Upper lobe of right lung (tissue), 1 donor: ENCODE results near the gene CELF4. TPM values are rescaled to one million over a fixed set of nuclear protein-coding genes. Genes with fewer than 3 reads are reported as not detected.
"Not testable (repeated sequence)": the region's sequence is repeated elsewhere in the genome, so short reads cannot be mapped to it uniquely, and the experiment has no call there.

Source experiments
- ATAC-seq: fragments of 200-7000 bp; cut with Tn5 transposase; one replicate; pipeline ENCODE4 v1.9.1; 2020; ENCODE audit warnings: mild to moderate bottlenecking, moderate library complexity
- DNase-seq: peaks from one replicate; pipeline ENCODE4 v3.0.0-alpha.2; 2020
- H3K27ac ChIP-seq: fragments of 200-600 bp; one replicate; pipeline ENCODE4 v1.8.0; 2022
- H3K27me3 ChIP-seq: fragments of 200-600 bp; one replicate; pipeline ENCODE4 v1.8.0; 2022; ENCODE audit warnings: mild to moderate bottlenecking
- H3K36me3 ChIP-seq: fragments of 200-600 bp; one replicate; pipeline ENCODE4 v1.8.0; 2022
- H3K4me1 ChIP-seq: fragments of 200-600 bp; one replicate; pipeline ENCODE4 v1.8.0; 2022
- H3K4me3 ChIP-seq: fragments of 200-600 bp; one replicate; pipeline ENCODE4 v1.8.0; 2022; ENCODE audit warnings: mild to moderate bottlenecking
- H3K9me3 ChIP-seq: fragments of 200-600 bp; one replicate; pipeline ENCODE4 v1.8.0; 2022
- CTCF ChIP-seq: fragments of 200-600 bp; IDR thresholded peaks from one replicate; pipeline ENCODE4 v1.8.0; 2022; ENCODE audit warnings: antibody characterized with exemption
- intact Hi-C: fragments of 100-400 bp; cut with DNase I; formaldehyde crosslinking; loops from one replicate; pipeline ENCODE4 v1.11.0; 2022
- total RNA-seq: library from RNA; stranded (reverse); fragmentation: NEBNext Ultra II Directional; extraction: Animal tissue kit (Norgen Biotek cat#: 25700); gene quantifications from one replicate; pipeline ENCODE4 v1.2.1, GENCODE V29; 2021
- donor health status: DM: no; HTN: yes; CAD: no; lungs with severe emphysema.

CELF4 gene
- total RNA-seq, 1 donor from 2014 or later = 1.2 TPM

GRCh38 chr18:37467002-37467662 is 98.5 kb downstream of the CELF4 start:
- Histone ChIP-seq H3K4me3 (no peak overlapping the region), H3K9me3 (no peaks in the 10 kb centered on the region), H3K27ac (no peak overlapping the region), H3K4me1 (no peaks in the 10 kb centered on the region), H3K36me3 (no peaks in the 10 kb centered on the region), H3K27me3 (no peaks in the 10 kb centered on the region)
- ATAC-seq (no peak), DNase-seq (no peak)
- no peak for TF ChIP-seq CTCF
- intact Hi-C loops = no loop called here

- Histone ChIP-seq H3K4me3 (no peak overlapping the region), H3K9me3 (no peaks in the 10 kb centered on the region), H3K27me3 (no peaks in the 10 kb centered on the region), H3K27ac (no peak overlapping the region), H3K4me1 (no peaks in the 10 kb centered on the region), H3K36me3 (no peaks in the 10 kb centered on the region)
- TF ChIP-seq CTCF = no peak
- DNase-seq (no peak), ATAC-seq (peak; percentile 22)
- intact Hi-C loops = no loop called here
These were observed 99.6 kb downstream of the CELF4 start for GRCh38 chr18:37465958-37466357.

GRCh38 chr18:37464257-37464656 is 101.3 kb downstream of the CELF4 start:
- H3K27me3 ChIP-seq = no peaks in the 10 kb centered on the region
- TF ChIP-seq CTCF = no peak
- no peaks in the 10 kb centered on the region for H3K4me1 ChIP-seq
- intact Hi-C loops = no loop called here
- no peaks in the 10 kb centered on the region for H3K36me3 ChIP-seq
- DNase-seq (no peak), ATAC-seq (no peak)
- no peak overlapping the region for H3K27ac ChIP-seq
- no peaks in the 10 kb centered on the region for H3K9me3 ChIP-seq
- H3K4me3 ChIP-seq = no peak overlapping the region

- H3K36me3 ChIP-seq, H3K9me3 ChIP-seq, H3K4me1 ChIP-seq, ATAC-seq, DNase-seq, H3K27ac ChIP-seq, H3K4me3 ChIP-seq, intact Hi-C loops, H3K27me3 ChIP-seq: not testable (repeated sequence)
These were observed 104.3 kb downstream of the CELF4 start for GRCh38 chr18:37461329-37461728.

- no peak overlapping the region for H3K4me3 ChIP-seq
- no peaks in the 10 kb centered on the region for H3K27me3 ChIP-seq
- no peaks in the 10 kb centered on the region for H3K4me1 ChIP-seq
- DNase-seq (no peak), ATAC-seq (no peak)
- no peaks in the 10 kb centered on the region for H3K36me3 ChIP-seq
- intact Hi-C loops = no loop called here
- no peak overlapping the region for H3K27ac ChIP-seq
- TF ChIP-seq CTCF = no peak
- H3K9me3 ChIP-seq = no peaks in the 10 kb centered on the region
These were observed 105.0 kb downstream of the CELF4 start for GRCh38 chr18:37460604-37461003.

- DNase-seq (no peak), ATAC-seq (no peak)
- H3K4me3 ChIP-seq = no peak overlapping the region
- intact Hi-C loops = no loop called here
- no peaks in the 10 kb centered on the region for H3K36me3 ChIP-seq
- no peaks in the 10 kb centered on the region for H3K27me3 ChIP-seq
- H3K4me1 ChIP-seq = peaks cover 3% of the 10 kb centered on the region
- H3K27ac ChIP-seq = no peak overlapping the region
- no peak for TF ChIP-seq CTCF
- H3K9me3 ChIP-seq = no peaks in the 10 kb centered on the region
These were observed 106.9 kb downstream of the CELF4 start for GRCh38 chr18:37458697-37459096.
